Stomach (tissue), 9 donors: ENCODE results near the gene RMND1. TPM values are rescaled to one million over a fixed set of nuclear protein-coding genes. Genes with fewer than 3 reads are reported as not detected.

ENCODE experiments used
- DNase-seq, 2 donors: peaks; one replicate each; pipeline versions ENCODE4 v3.0.0 to v3.0.0-alpha.2; 2013 to 2019
- H3K27ac ChIP-seq, 5 donors: fragments of 200-600 bp in 4 of 5; sonication (generic) in 4 of 5; one replicate each; pipeline ENCODE4 v1.5.1; 2013 to 2019; ENCODE audit warnings: mild to moderate bottlenecking in 1 of 5, moderate library complexity in 1 of 5
- H3K27me3 ChIP-seq, 3 donors: fragments of 200-600 bp; sonication (generic); one replicate each; pipeline ENCODE4 v1.5.1; 2017 to 2019; ENCODE audit warnings: mixed run types in 1 of 3
- H3K36me3 ChIP-seq, 4 donors: fragments of 200-600 bp; sonication (generic); 1 replicate in 3 of 4; 2 replicates in 1 of 4; pipeline ENCODE4 v1.5.1; 2016 to 2019
- H3K4me1 ChIP-seq, 4 donors: fragments of 200-600 bp; sonication (generic); one replicate each; pipeline ENCODE4 v1.5.1; 2016 to 2019
- H3K4me3 ChIP-seq, 4 donors: fragments of 200-600 bp; sonication (generic) in 3 of 4; one replicate each; pipeline ENCODE4 v1.5.1; 2016 to 2019; ENCODE audit warnings: mild to moderate bottlenecking in 1 of 4
- H3K9me3 ChIP-seq, 4 donors: fragments of 200-600 bp; sonication (generic); one replicate each; pipeline ENCODE4 v1.5.1; 2016 to 2019
- EP300 ChIP-seq: sonication (generic); formaldehyde crosslinking; IDR thresholded peaks from one replicate; pipeline ENCODE4 v1.6.1; 2017; ENCODE audit warnings: antibody characterized with exemption
- POLR2A ChIP-seq, 4 donors: fragments of 450-650 bp; IDR thresholded peaks; one replicate each; pipeline ENCODE4 v1.6.1; 2016; ENCODE audit warnings: antibody characterized with exemption in 4 of 4, control low read depth in 2 of 4, mild to moderate bottlenecking in 1 of 4, moderate library complexity in 1 of 4
- POLR2AphosphoS5 ChIP-seq, 3 donors: sonication (generic); formaldehyde crosslinking; IDR thresholded peaks; one replicate each; pipeline ENCODE4 v1.6.1; 2016; ENCODE audit warnings: antibody characterized with exemption in 3 of 3
- WGBS, 5 donors: extraction: QIAGEN DNeasy Blood & Tissue Kit in 3 of 5; methylation state at CpG; one replicate each; pipeline versions ENCODE4 v1.1.5 to v1.1.7; 2013 to 2018; 5-methylcytosine and 5-hydroxymethylcytosine counted together
- intact Hi-C: fragments of 100-400 bp; cut with DNase I; formaldehyde crosslinking; loops from one replicate; pipeline ENCODE4 v1.15.1; 2023; ENCODE audit warnings: low total_unique reads
- polyA plus RNA-seq, 3 donors: library from polyadenylated mRNA; stranded (reverse); fragments of 200-250 nt; gene quantifications; one replicate each; pipeline ENCODE4 v1.2.3, GENCODE V29; 2013
- total RNA-seq, 5 donors: library from RNA; depleted of rRNA; stranded (reverse); fragments of >200 nt; gene quantifications; one replicate each; pipeline versions ENCODE4 v1.1.0 to v1.2.3, GENCODE V29; 2014 to 2016
- TF ChIP-seq, protein P1 (sequence below), 7 experiments: fragments of 450-650 bp in 4 of 7; fragments of 200-600 bp in 3 of 7; sonication (generic) in 3 of 7; IDR thresholded peaks; one replicate each; pipeline ENCODE4 v1.5.1; 2016 to 2019; ENCODE audit warnings: antibody characterized with exemption in 7 of 7, control low read depth in 2 of 7, mild to moderate bottlenecking in 1 of 7
- donor health status: healthy with polysubstance abuse.
- donor health status: Bipolar disorder and iron deficiency.
- donor health status: healthy.

The RMND1 gene
- total and polyA plus RNA-seq, 8 donors, result 6.4 to 47.2 (median 16.4) TPM

DNA sequence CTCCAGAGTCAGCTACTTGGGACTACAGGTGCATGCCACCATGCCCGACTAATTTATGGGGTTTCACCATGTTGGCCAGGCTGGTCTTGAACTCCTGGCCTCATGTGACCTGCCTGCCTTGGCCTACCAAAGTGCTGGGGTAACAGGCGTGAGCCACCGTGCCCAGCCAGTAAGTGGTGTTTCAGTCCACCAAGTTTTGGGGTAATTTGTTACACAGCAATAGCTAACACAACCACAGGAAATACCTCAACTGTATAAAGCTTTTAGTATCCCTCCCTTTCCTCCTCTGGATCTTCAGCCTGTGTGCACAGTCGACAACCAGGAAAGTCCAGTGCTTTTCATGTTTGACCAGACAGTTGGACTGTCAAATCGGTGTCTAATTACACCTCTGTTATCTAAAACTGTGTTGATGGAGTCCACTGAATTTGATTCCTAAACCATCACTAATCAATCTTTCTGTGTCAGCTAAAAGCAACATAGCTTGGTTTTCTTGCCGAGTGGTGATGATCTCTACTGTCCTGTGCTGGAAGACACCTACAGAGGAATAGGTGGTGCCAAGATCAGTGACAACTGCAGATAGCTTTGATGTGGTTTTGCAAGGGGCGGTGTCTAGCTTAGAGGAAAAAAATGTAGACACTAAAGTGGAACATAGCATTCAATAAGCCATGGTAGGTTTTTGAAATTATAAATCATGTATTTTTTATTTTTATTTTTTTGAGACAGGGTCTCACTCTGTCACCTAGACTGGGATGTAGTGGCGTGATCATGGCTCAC lies 38.4 kb downstream of the RMND1 start:
- Histone ChIP-seq H3K4me3 (no peak overlapping the region), H3K27ac (no peak overlapping the region), H3K4me1 (no peaks in the 10 kb centered on the region), H3K9me3 (no peaks in the 10 kb centered on the region), H3K36me3 (peaks cover 13 to 73% (median 71%) of the 10 kb centered on the region in 4 donors), H3K27me3 (no peaks in the 10 kb centered on the region)
- DNase-seq, result peak in 1 of 2 donors; percentile 35
- 93 to 96% (median 95%) methylated on average over 8 of the region's 8 CpGs for WGBS, 5 donors
- intact Hi-C loops, result no loop called here
- TF ChIP-seq POLR2AphosphoS5 (IDR thresholded peaks at IDR 0.05), result no peak
- TF ChIP-seq, protein P1, sequence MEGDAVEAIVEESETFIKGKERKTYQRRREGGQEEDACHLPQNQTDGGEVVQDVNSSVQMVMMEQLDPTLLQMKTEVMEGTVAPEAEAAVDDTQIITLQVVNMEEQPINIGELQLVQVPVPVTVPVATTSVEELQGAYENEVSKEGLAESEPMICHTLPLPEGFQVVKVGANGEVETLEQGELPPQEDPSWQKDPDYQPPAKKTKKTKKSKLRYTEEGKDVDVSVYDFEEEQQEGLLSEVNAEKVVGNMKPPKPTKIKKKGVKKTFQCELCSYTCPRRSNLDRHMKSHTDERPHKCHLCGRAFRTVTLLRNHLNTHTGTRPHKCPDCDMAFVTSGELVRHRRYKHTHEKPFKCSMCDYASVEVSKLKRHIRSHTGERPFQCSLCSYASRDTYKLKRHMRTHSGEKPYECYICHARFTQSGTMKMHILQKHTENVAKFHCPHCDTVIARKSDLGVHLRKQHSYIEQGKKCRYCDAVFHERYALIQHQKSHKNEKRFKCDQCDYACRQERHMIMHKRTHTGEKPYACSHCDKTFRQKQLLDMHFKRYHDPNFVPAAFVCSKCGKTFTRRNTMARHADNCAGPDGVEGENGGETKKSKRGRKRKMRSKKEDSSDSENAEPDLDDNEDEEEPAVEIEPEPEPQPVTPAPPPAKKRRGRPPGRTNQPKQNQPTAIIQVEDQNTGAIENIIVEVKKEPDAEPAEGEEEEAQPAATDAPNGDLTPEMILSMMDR (IDR thresholded peaks at IDR 0.05), result no peak
- no peak for TF ChIP-seq POLR2A (IDR thresholded peaks at IDR 0.05)
- no peak for TF ChIP-seq EP300

DNA sequence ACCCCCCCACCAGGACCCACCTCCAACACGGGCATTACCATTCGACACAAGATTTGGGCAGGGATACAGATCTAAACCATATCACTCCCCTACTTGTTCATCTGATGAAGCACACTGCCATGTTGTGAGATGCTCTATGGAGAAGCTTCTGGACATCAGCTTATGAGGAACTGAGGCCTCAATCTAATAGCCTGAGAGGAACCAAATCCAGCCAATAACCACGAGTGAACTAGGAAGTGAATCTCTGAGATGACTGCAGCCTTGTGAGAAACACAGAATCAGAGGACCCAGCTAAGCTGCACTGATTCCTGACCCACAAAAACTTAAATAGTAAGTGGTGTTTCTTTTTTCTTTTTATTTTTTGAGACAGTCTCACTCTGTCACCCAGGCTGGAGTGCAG lies 39.0 kb downstream of the RMND1 start:
- intact Hi-C loops, result no loop called here
- no peak for DNase-seq
- TF ChIP-seq, protein P1 (IDR thresholded peaks at IDR 0.05), result no peak
- TF ChIP-seq EP300 (no peak), POLR2AphosphoS5 (IDR thresholded peaks at IDR 0.05) (no peak), POLR2A (IDR thresholded peaks at IDR 0.05) (no peak)
- 92 to 97% (median 95%) methylated on average over 3 of the region's 3 CpGs for WGBS, 5 donors
- Histone ChIP-seq H3K4me1 (no peaks in the 10 kb centered on the region), H3K27ac (no peak overlapping the region), H3K36me3 (peaks cover 13 to 72% (median 71%) of the 10 kb centered on the region in 4 donors), H3K4me3 (no peak overlapping the region), H3K27me3 (no peaks in the 10 kb centered on the region), H3K9me3 (no peaks in the 10 kb centered on the region)

DNA sequence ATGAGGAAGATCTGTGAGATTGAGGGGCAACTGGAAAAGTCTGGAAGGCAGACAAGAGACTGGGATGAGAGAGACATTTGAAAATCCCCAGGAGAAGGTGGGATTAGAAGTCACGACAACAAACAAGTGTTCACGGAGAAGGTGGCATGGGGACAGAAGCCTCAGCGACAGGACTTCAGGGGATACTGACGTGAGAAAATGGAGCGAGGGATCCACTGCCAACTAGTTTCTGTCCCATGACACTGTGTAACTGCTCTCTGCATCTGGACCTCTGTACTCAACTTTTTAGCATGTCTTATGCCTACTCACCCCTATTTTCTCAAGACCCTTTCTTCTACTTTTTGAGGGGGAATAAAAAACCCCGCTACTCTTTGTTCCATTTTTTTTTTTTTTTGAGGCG lies 42.2 kb downstream of the RMND1 start:
- Histone ChIP-seq H3K27me3 (no peaks in the 10 kb centered on the region), H3K27ac (no peak overlapping the region), H3K9me3 (no peaks in the 10 kb centered on the region), H3K36me3 (peaks cover 3 to 62% (median 51%) of the 10 kb centered on the region in 4 donors), H3K4me3 (no peak overlapping the region), H3K4me1 (peaks cover 0 to 15% (median 3%) of the 10 kb centered on the region in 4 donors)
- no peak for DNase-seq
- intact Hi-C loops, result no loop called here
- no peak for TF ChIP-seq EP300
- TF ChIP-seq POLR2A (IDR thresholded peaks at IDR 0.05), result no peak
- TF ChIP-seq, protein P1 (IDR thresholded peaks at IDR 0.05), result no peak
- TF ChIP-seq POLR2AphosphoS5 (IDR thresholded peaks at IDR 0.05), result no peak
- WGBS, 5 donors, result 92 to 98% (median 96%) methylated on average over 7 of the region's 7 CpGs

DNA sequence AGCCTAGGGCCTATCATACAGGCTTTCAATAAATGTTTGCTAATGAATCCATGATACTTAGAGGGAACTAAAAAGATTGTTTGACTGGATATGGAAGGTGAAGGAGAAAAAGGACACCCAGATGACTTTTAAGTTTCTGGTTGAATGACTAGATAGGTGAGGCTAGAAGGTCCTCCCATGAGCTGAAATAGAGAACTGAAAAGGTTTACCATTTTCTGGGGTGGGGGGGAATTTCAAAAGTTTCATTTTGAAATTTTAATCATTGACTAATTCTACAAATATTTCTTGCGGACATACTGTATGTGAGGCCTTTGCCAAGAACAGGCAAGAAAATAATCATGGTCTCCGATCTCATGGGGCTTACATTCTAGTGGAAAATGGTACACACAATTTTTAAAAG lies 42.7 kb downstream of the RMND1 start:
- Histone ChIP-seq H3K4me3 (no peak overlapping the region), H3K27me3 (no peaks in the 10 kb centered on the region), H3K27ac (no peak overlapping the region), H3K9me3 (no peaks in the 10 kb centered on the region), H3K4me1 (peaks cover 0 to 18% (median 5%) of the 10 kb centered on the region in 4 donors), H3K36me3 (peaks cover 3 to 62% (median 51%) of the 10 kb centered on the region in 4 donors)
- TF ChIP-seq POLR2AphosphoS5 (IDR thresholded peaks at IDR 0.05), result no peak
- intact Hi-C loops, result no loop called here
- DNase-seq, result no peak
- WGBS, 5 donors, result 85 to 90% (median 88%) methylated on average over 2 of the region's 2 CpGs

DNA sequence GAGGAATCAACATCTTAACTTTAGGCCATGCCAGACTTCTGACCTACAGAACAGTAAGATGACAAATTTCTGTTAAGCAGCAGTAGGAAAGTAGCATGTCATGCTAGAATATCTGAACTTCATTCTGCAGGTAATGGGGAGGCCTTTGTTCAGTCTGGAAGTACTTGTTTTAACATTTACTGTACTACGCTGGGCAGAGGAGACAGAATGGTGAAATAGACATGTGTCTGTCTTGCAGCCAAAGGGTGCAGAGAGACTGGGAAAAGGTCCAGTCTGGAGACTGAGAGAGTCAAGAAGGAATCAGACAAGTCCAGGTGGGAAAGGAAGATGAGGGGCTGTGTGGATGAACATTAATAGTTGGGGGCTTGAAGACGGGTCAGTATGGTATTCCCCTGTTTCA lies 43.1 kb downstream of the RMND1 start:
- Histone ChIP-seq H3K36me3 (peaks cover under 1 to 62% (median 52%) of the 10 kb centered on the region in 4 donors), H3K4me1 (peaks cover 0 to 19% (median 5%) of the 10 kb centered on the region in 4 donors), H3K9me3 (no peaks in the 10 kb centered on the region), H3K27me3 (no peaks in the 10 kb centered on the region), H3K4me3 (no peak overlapping the region), H3K27ac (no peak overlapping the region)
- intact Hi-C loops, result no loop called here
- 86 to 98% (median 89%) methylated on average over 2 of the region's 2 CpGs for WGBS, 5 donors
- TF ChIP-seq, protein P1 (IDR thresholded peaks at IDR 0.05), result no peak
- TF ChIP-seq POLR2A (IDR thresholded peaks at IDR 0.05) (no peak), POLR2AphosphoS5 (IDR thresholded peaks at IDR 0.05) (no peak), EP300 (no peak)
- DNase-seq, result no peak
